Stimulated activated CD8-positive, alpha-beta memory T cell treated with anti-CD3 and anti-CD28 coated beads, Interleukin-15, amount 100 ng/mL, for 1 hour (primary cell): ENCODE measurements around the gene PDE4B.

Source experiments
- DNase-seq: peaks from one replicate; pipeline ENCODE4 v3.0.0-alpha.2; 2020; ENCODE audit warnings: low read depth

The PDE4B gene

GRCh38 chr1:65882076-65882475 lies 89.4 kb downstream of the PDE4B start:
- DNase-seq, result no peak

GRCh38 chr1:65889441-65889840 lies 96.7 kb downstream of the PDE4B start:
- no peak for DNase-seq

GRCh38 chr1:65890201-65890843 lies 97.6 kb downstream of the PDE4B start:
- no peak for DNase-seq

DNA sequence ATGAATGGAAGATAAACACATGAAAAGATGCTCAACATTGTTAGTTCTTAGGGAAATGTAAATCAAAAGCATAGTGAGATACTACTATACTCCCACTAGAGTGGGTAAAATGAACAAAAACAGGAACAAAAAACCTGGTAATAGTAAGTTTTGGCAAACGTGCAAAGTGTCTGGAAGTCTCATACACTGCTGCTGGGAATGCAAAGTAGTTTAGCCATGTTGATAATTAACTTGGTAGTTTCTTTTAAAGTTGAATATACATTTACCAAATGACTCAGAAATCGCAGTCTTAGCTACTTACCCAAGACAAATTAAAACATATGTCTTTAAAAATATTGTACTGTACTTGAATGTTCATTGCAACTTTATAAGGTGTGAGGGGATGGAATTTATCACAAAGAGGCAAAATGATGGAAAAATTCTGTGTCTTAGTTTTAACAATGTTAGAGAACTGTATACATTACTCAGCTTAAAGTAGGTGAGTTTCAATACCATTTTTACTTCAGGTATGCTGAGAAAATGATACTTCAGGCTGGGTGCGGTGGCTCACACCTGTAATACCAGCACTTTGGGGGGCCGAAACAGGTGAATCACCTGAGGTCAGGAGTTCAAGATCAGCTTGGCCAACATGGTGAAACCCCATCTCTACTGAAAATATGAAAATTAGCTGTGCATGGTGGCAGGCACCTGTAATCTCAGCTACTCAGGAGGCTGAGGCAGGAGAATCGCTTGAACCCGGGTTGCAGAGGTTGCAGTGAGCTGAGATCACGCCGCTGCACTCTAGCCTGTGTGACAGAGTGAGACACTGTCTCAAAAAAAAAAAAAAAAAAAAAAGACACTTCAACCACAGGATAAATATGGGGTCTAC lies 102.3 kb downstream of the PDE4B start:
- DNase-seq, result no peak

- no peak for DNase-seq
These were observed 104.0 kb downstream of the PDE4B start for GRCh38 chr1:65896721-65897120.

- no peak for DNase-seq
These were observed 104.8 kb downstream of the PDE4B start for GRCh38 chr1:65897485-65897884.

DNA sequence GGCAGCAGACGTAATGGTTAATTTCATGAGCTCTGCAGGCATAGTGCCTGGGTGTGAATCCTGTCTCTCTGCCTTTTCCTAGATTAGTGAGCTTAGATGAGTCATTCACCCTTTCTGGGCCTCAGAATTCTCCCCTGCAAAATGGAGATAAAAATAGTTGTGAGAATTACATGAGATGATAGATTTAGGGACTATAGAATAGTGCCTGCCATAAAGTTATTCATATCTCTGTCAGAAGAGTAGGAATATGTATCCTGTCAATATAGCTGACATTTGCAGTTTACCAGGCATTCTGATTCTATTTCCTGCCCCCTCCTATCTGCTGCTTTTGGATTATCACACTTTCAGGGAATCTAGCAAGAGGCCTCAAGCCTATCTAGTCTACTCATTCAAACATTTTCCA lies 112.0 kb downstream of the PDE4B start:
- DNase-seq, result no peak

- DNase-seq, result no peak
These were observed 117.7 kb downstream of the PDE4B start for GRCh38 chr1:65910432-65910831.

- DNase-seq, result no peak
These were observed 119.0 kb downstream of the PDE4B start for GRCh38 chr1:65911679-65912078.

DNA sequence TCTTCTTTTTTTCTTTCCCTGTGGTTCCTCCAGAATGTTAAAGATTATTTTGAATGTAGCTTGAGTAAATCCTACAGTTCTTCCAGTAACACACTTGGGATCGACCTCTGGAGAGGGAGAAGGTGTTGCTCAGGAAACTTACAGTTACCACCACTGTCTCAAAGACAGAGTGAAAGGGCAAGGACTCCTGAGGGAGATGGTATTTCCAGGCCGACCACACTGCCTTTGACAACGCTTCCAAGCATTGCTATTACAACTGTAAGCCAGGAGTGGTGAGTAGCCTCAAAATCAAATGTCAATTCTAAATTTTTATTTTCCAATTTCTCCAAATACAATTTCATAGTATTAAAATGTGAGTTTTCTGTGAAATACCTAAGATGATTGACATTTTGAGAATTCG lies 125.9 kb downstream of the PDE4B start:
- DNase-seq, result no peak

DNA sequence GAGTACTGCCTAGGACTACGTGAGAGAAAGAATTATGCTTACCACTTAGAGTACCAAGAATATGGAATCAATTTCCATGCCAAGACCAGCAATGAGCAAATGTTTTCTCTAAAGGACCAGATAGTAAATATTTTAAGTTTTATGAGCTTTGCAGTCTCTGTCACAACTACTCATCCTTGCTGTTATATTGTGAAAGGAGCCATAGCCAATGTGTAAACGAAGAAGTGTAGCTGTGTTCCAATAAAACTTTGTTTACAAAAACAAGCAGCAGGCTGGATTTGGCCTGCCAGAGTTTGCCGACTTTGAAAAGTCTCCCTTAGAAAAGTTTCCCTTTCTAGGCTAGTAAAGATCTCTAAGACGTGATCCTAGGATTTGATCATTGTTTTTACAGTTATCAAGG lies 128.8 kb downstream of the PDE4B start:
- no peak for DNase-seq

- no peak for DNase-seq
These were observed 131.8 kb downstream of the PDE4B start for GRCh38 chr1:65924471-65924870.

GRCh38 chr1:65938506-65938905 lies 145.8 kb downstream of the PDE4B start:
- no peak for DNase-seq

DNA sequence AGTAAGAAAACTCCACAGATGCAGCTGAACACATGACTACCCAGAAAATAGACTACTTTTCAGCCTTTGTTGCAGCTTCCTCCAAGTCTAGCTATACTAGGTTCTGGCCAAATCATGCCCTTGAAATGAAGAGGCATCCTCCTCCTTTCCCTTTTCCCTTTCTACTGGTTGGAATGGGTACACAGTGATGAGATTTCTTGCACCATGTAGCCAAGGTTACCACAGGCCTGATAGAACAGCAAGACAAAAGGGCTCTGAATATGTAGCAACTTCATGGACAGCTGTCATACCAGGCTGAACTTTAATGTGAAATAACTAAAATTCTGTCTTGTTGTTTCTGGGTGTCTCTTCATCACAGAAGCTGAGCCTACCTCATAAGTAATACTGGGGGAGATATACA lies 146.5 kb downstream of the PDE4B start:
- DNase-seq, result no peak

DNA sequence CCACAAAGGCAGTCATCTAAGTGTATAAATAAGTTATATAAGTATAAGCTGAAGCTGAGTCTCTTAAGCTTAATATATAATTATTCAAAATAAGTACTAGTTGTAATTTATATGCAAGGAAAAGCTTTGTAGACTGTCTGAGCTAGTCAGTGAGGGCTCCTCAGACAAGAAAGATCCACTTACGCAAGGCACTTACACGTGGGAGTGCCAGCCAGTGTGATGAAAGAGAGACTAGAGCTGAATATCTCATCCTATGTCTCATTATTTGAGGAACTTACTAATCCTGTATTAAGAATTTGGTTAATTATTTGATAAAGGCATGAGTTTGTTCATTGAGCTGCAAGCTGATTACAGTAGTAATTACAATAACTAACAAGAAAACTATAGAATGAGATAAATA lies 146.9 kb downstream of the PDE4B start:
- no peak for DNase-seq

GRCh38 chr1:65940126-65940525 lies 147.4 kb downstream of the PDE4B start:
- no peak for DNase-seq

DNA sequence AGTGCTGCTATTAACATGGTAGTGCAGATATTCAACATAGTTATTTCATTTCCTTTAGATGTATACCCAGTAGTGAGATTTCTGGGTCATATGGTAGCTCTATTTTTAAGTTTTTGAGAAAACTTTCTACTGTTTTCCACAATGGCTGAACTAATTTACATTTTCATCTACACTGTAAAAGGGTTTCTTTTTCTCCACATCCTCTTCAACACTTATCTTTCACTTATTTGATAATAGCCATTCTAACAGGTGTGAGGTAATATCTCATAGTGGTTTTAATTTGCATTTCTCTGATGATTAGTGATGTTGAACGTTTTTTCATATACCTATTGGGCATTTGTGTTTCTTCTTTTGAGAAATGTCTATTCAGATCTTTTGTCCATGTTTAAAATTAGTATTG lies 149.8 kb downstream of the PDE4B start:
- no peak for DNase-seq

DNA sequence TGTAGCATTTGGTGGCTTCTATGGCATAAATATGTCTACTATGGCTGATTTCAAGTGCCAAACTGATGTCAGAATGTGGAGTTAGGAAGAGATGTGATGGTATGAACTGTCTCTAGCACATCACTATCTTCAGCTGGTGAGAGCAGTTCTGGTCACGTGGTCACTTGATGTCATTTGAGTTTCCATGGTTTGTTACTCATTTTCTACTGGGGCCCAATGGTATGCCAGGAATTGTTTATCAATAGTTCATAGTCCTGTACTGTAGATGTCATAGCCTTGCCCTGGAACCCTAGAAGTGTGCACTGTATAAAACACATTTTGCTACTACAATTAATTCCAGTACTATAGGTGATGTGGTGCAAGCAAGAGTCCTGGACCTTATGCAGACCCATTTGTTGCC lies 153.7 kb downstream of the PDE4B start:
- no peak for DNase-seq

GRCh38 chr1:65946960-65947359 lies 154.3 kb downstream of the PDE4B start:
- DNase-seq, result no peak

GRCh38 chr1:65948609-65949229 lies 156.0 kb downstream of the PDE4B start:
- no peak for DNase-seq

- DNase-seq, result no peak
These were observed 156.5 kb downstream of the PDE4B start for GRCh38 chr1:65949230-65949626.

GRCh38 chr1:65949933-65950332 lies 157.2 kb downstream of the PDE4B start:
- no peak for DNase-seq

DNA sequence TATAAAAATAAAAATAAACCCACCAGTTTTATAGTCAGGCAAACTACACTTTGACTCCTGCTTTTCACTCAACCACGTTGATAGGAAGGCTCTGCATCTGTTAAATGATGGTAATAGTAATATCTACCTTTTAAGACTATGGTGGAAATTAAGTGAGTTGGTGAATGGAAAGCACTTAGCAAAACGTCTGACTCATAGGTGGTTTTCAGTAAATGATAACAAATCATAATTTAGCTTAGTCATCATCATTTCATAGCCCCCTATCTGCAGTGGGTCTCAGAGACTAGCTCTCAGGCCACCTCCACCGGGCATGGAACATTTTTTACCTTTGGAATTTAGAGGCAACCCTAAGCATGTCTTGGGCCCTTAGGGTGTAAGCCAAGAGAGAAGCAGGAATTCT lies 160.0 kb downstream of the PDE4B start:
- no peak for DNase-seq
